ENCODE measurements around the gene FIGN.

FIGN gene

GRCh38 chr2:163737190-163737439 is 1.3 kb upstream of the FIGN start:
- no peak for TF ChIP-seq CTCF (IDR thresholded peaks at IDR 0.05; ENCODE audit: low read depth, low read length)
- no peak for DNase-seq (ENCODE audit: extremely low read depth, low read depth)

DNA sequence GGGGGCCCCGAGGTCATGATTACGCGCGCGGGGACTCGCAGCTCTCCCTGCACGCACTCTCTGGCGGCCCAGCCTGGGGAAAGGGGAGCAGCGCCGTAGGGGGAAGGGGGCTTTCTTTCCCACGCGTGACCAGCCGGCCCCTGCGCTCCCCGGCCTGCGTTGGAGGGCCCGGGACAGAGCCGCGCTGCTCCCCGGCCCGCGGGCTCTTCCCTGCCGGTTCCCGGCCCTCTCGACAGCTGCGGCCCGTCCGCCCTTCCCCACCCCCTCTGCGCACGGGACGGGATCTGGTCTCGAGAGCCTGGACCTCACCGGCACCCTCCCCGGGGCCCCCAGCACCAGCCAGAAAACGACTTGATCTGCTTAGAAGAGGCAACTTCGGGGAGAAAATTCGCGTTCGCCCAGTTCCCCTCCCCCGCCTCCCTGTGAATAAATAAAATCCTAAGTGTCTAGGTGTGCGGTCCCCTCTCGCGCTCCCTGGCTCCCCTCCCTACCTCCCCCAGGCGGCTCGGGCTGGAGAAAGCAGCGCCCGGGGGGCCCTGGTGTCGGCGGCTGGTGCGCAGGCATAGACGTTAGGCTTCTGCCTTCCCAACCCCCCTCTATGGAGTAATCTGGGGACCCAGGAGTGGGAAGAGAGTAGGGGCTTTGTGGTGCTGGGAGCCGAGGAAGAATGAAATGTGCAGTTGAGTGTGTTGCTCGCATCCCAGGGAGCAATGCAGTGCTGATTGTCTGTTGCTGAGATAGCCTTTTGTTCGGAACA is 803 bp upstream of the FIGN start:
- no peak for DNase-seq (ENCODE audit: extremely low read depth, low read depth)
- TF ChIP-seq CTCF (IDR thresholded peaks at IDR 0.05; ENCODE audit: low read depth, low read length) = peak; percentile 24

- no peak for TF ChIP-seq CTCF (IDR thresholded peaks at IDR 0.05; ENCODE audit: low read depth, low read length)
- DNase-seq (ENCODE audit: extremely low read depth, low read depth) = no peak
Measured at GRCh38 chr2:163734881-163735684, 725 bp downstream of the FIGN start.

- DNase-seq (ENCODE audit: extremely low read depth, low read depth) = no peak
- no peak for TF ChIP-seq CTCF (IDR thresholded peaks at IDR 0.05; ENCODE audit: low read depth, low read length)
Measured at GRCh38 chr2:163734401-163734800, 1.4 kb downstream of the FIGN start.

GRCh38 chr2:163733956-163734355 is 1.9 kb downstream of the FIGN start:
- TF ChIP-seq CTCF (IDR thresholded peaks at IDR 0.05; ENCODE audit: low read depth, low read length) = no peak
- no peak for DNase-seq (ENCODE audit: extremely low read depth, low read depth)

- no peak for DNase-seq (ENCODE audit: extremely low read depth, low read depth)
- no peak for TF ChIP-seq CTCF (IDR thresholded peaks at IDR 0.05; ENCODE audit: low read depth, low read length)
Measured at GRCh38 chr2:163733301-163733938, 2.4 kb downstream of the FIGN start.

GRCh38 chr2:163732727-163733126 is 3.1 kb downstream of the FIGN start:
- no peak for TF ChIP-seq CTCF (IDR thresholded peaks at IDR 0.05; ENCODE audit: low read depth, low read length)
- DNase-seq (ENCODE audit: extremely low read depth, low read depth) = no peak

Data from AG09319 (cell line).